Neural progenitor cell (in vitro differentiated cells): ENCODE results near the gene AKNAD1.

ENCODE experiments used
- CTCF ChIP-seq: fragments of 200-600 bp; sonication (generic); IDR thresholded peaks from 2 replicates; pipeline ENCODE4 v1.5.1; 2017; ENCODE audit warnings: antibody characterized with exemption, mild to moderate bottlenecking
- EZH2 ChIP-seq: fragments of 200-600 bp; sonication (generic); IDR thresholded peaks from 2 replicates; pipeline ENCODE4 v1.6.1; 2017; ENCODE audit warnings: antibody characterized with exemption, mild to moderate bottlenecking, moderate library complexity
- EZH2phosphoT487 ChIP-seq: fragments of 200-600 bp; sonication (generic); IDR thresholded peaks from 2 replicates; pipeline ENCODE4 v1.6.1; 2017; ENCODE audit warnings: antibody characterized with exemption

- no peak for TF ChIP-seq CTCF
- no peak for TF ChIP-seq EZH2phosphoT487
- TF ChIP-seq EZH2: no peak
These were observed 28.1 kb upstream of the AKNAD1 start for GRCh38 chr1:108884968-108885367.
